Measurements from ENCODE around the gene FMNL2.

- TF ChIP-seq CTCF (tag by site-specific recombination; IDR thresholded peaks at IDR 0.05) (no peak), REST (tag by site-specific recombination; IDR thresholded peaks at IDR 0.05) (no peak), ZNF670 (tag by site-specific recombination; IDR thresholded peaks at IDR 0.05; ENCODE audit: low read depth) (no peak), ZBTB49 (tag by site-specific recombination; IDR thresholded peaks at IDR 0.05; ENCODE audit: low read depth) (no peak), KLF9 (tag by site-specific recombination; IDR thresholded peaks at IDR 0.05; ENCODE audit: low read depth) (no peak), ZNF423 (tag by site-specific recombination; IDR thresholded peaks at IDR 0.05) (no peak)
Observed at GRCh38 chr2:152499896-152500735, 165.1 kb downstream of the FMNL2 start.

All from HEK293 (cell line).